ENCODE results near the gene KRT86.

DNA sequence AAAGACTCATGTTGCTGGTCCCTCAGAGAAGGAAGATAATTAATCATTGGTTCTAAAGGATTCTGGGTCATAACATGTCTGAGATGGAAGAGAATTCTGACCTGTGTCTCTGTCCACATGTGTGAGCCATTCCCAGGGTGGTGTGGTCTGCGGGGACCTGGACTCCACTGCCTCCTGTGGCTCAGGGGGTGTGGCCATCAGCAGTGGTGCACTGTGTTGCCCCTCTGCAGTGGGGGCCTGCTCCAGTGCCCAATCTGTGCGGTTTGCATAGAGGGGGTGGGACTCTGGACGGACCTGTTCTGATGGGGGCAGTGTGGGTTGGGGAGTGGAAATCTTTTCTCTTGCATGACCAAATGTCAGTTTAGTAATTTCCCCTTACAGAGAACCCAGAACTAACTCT is 79.3 kb downstream of the KRT86 start:
- TF ChIP-seq CTCF (IDR thresholded peaks at IDR 0.05; ENCODE audit: low read length) = no peak
- no peak for TF ChIP-seq EZH2 (IDR thresholded peaks at IDR 0.05; ENCODE audit: borderline replicate concordance, low read length)

Measured in OCI-LY1 (cell line).